AG04449 (cell line): Measurements from ENCODE around the gene VSNL1.

Experiments
- CTCF ChIA-PET: fragments of 350-600 bp; formaldehyde crosslinking; extraction: SDS; loops from one replicate; lab custom pipeline; 2021; ENCODE audit warnings: antibody characterized with exemption; lab: Yijun Ruan, JAX
- POLR2A ChIA-PET: fragments of 400-600, 350-600 bp; formaldehyde crosslinking; extraction: SDS; loops from one replicate; lab custom pipeline; 2020; ENCODE audit warnings: antibody characterized with exemption, inconsistent platforms; lab: Yijun Ruan, JAX
- DNase-seq: peaks from one replicate; pipeline ENCODE4 v3.0.0-alpha.2; 2010; ENCODE audit warnings: low read depth, low spot score
- H3K4me3 ChIP-seq: 2 replicates; pipeline ENCODE4 v1.5.1; 2011; ENCODE audit warnings: low read depth, mild to moderate bottlenecking, control low read depth, low read length
- CTCF ChIP-seq: IDR thresholded peaks from one replicate; pipeline ENCODE4 v1.5.1; 2011; ENCODE audit warnings: mild to moderate bottlenecking, moderate library complexity, low read length, control low read depth, inconsistent platforms; ENCODE audit not compliant: insufficient read depth; ENCODE audit errors: missing control alignments

Gene VSNL1

GRCh38 chr2:17621781-17622180 is 81.3 kb downstream of the VSNL1 start:
- DNase-seq, result no peak
- ChIA-PET POLR2A (interaction anchor here (0.6 kb wide), 1 partner anchor 24 kb away, joined by 3 read pairs; no protein-coding TSS in a partner anchor), CTCF (interaction anchor here (1.9 kb wide), 1 partner anchor 24 kb away, joined by 6 read pairs; no protein-coding TSS in a partner anchor)
- H3K4me3 ChIP-seq, result no peak overlapping the region
- TF ChIP-seq CTCF, result no peak

GRCh38 chr2:17625446-17625845 is 85.0 kb downstream of the VSNL1 start:
- no peak for TF ChIP-seq CTCF
- no peak for DNase-seq
- H3K4me3 ChIP-seq, result no peak overlapping the region
- POLR2A ChIA-PET, result no interaction called here
- CTCF ChIA-PET, result no interaction called here

GRCh38 chr2:17626986-17627385 is 86.5 kb downstream of the VSNL1 start:
- no peak for TF ChIP-seq CTCF
- CTCF ChIA-PET, result no interaction called here
- H3K4me3 ChIP-seq, result no peak overlapping the region
- no peak for DNase-seq
- POLR2A ChIA-PET, result interaction anchor here (1.1 kb wide), 1 partner anchor 44 kb away, joined by 3 read pairs; no protein-coding TSS in a partner anchor

GRCh38 chr2:17627434-17627833 is 86.9 kb downstream of the VSNL1 start:
- ChIA-PET POLR2A (interaction anchor here (1.1 kb wide), 1 partner anchor 44 kb away, joined by 3 read pairs; no protein-coding TSS in a partner anchor), CTCF (interaction anchor here (1.3 to 1.7 kb wide), 3 partner anchors 14 to 44 kb away, joined by 4 to 8 read pairs (median 7); no protein-coding TSS in a partner anchor)
- no peak overlapping the region for H3K4me3 ChIP-seq
- no peak for DNase-seq
- TF ChIP-seq CTCF, result no peak

GRCh38 chr2:17628349-17629261 is 88.1 kb downstream of the VSNL1 start:
- ChIA-PET POLR2A (no interaction called here), CTCF (interaction anchor here (1.3 to 1.8 kb wide), 5 partner anchors 12 to 43 kb away, joined by 3 to 20 read pairs (median 7); no protein-coding TSS in a partner anchor)
- DNase-seq, result no peak
- H3K4me3 ChIP-seq, result no peak overlapping the region
- no peak for TF ChIP-seq CTCF

- CTCF ChIA-PET, result interaction anchor here (1.8 kb wide), 1 partner anchor 15 kb away, joined by 20 read pairs; no protein-coding TSS in a partner anchor
- POLR2A ChIA-PET, result no interaction called here
Observed at GRCh38 chr2:17630089-17630488, 89.6 kb downstream of the VSNL1 start.

More at GRCh38 chr2:17630089-17630488, 89.6 kb downstream of the VSNL1 start:
- no peak overlapping the region for H3K4me3 ChIP-seq
- TF ChIP-seq CTCF, result no peak
- DNase-seq, result no peak
